ENCODE measurements around the gene CYP4F2.
"Not testable (repeated sequence)": the region's sequence is repeated elsewhere in the genome, so short reads cannot be mapped to it uniquely, and the experiment has no call there.

DNA sequence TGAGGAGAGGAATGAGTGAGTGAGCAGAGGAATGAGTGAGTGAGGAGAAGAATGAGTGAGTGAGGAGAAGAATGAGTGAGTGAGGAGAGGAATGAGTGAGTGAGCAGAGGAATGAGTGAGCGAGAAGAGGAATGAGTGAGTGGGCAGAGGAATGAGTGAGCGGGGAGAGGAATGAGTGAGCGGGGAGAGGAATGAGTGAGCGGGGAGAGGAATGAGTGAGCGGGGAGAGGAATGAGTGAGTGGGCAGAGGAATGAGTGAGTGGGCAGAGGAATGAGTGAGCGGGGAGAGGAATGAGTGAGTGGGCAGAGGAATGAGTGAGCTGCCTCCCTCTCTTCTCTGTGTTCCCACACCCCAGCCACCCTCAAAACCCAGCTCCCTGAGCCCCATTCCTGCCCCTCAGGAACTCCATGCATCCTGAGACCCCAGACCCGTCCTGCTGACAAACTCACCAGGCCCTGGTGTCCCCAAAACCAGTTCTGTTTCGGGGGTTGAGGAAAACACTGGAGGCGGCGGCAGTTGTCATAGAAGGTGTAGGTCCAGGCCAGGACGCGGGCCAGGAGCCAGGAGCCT lies 36.0 kb upstream of the CYP4F2 start:
- TF ChIP-seq, protein P1, sequence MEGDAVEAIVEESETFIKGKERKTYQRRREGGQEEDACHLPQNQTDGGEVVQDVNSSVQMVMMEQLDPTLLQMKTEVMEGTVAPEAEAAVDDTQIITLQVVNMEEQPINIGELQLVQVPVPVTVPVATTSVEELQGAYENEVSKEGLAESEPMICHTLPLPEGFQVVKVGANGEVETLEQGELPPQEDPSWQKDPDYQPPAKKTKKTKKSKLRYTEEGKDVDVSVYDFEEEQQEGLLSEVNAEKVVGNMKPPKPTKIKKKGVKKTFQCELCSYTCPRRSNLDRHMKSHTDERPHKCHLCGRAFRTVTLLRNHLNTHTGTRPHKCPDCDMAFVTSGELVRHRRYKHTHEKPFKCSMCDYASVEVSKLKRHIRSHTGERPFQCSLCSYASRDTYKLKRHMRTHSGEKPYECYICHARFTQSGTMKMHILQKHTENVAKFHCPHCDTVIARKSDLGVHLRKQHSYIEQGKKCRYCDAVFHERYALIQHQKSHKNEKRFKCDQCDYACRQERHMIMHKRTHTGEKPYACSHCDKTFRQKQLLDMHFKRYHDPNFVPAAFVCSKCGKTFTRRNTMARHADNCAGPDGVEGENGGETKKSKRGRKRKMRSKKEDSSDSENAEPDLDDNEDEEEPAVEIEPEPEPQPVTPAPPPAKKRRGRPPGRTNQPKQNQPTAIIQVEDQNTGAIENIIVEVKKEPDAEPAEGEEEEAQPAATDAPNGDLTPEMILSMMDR (IDR thresholded peaks at IDR 0.05 in 8 of 11, conservative IDR thresholded peaks at IDR 0.05 in 3 of 11) = not testable (repeated sequence)
- TF ChIP-seq POLR2AphosphoS5 (IDR thresholded peaks at IDR 0.05) = not testable (repeated sequence)
